WI38 (cell line): ENCODE results near the gene MGLL.
"Not testable (repeated sequence)": the region's sequence is repeated elsewhere in the genome, so short reads cannot be mapped to it uniquely, and the experiment has no call there.

Source experiments
- H3K4me3 ChIP-seq: 2 replicates; pipeline ENCODE4 v1.5.1; 2011; ENCODE audit warnings: low read depth, mild to moderate bottlenecking, control low read depth, low read length
- CTCF ChIP-seq: IDR thresholded peaks from 2 replicates; pipeline ENCODE4 v1.5.1; 2012; ENCODE audit warnings: low read depth, mild to moderate bottlenecking, control low read depth, low read length

Gene MGLL

GRCh38 chr3:127655641-127656040 lies 166.7 kb downstream of the MGLL start:
- H3K4me3 ChIP-seq = no peak overlapping the region
- no peak for TF ChIP-seq CTCF

- H3K4me3 ChIP-seq = not testable (repeated sequence)
Observed at GRCh38 chr3:127654993-127655392, 167.3 kb downstream of the MGLL start.

- no peak for TF ChIP-seq CTCF
- no peak overlapping the region for H3K4me3 ChIP-seq
Observed at GRCh38 chr3:127654374-127654773, 167.9 kb downstream of the MGLL start.

GRCh38 chr3:127652246-127652995 lies 169.9 kb downstream of the MGLL start:
- TF ChIP-seq CTCF = peak; percentile 93
- H3K4me3 ChIP-seq = no peak overlapping the region

- TF ChIP-seq CTCF = no peak
- H3K4me3 ChIP-seq = no peak overlapping the region
Observed at GRCh38 chr3:127651516-127652172, 170.7 kb downstream of the MGLL start.

GRCh38 chr3:127650236-127650635 lies 172.1 kb downstream of the MGLL start:
- H3K4me3 ChIP-seq = no peak overlapping the region
- TF ChIP-seq CTCF = no peak

GRCh38 chr3:127647845-127648204 lies 174.5 kb downstream of the MGLL start:
- no peak overlapping the region for H3K4me3 ChIP-seq
- no peak for TF ChIP-seq CTCF
